Endothelial cell (in vitro differentiated cells): ENCODE measurements around the gene NKAIN2. TPM values are rescaled to one million over a fixed set of nuclear protein-coding genes. Genes with fewer than 3 reads are reported as not detected.

Experiments
- DNase-seq: peaks from one replicate; pipeline ENCODE4 v3.0.0; 2021; ENCODE audit warnings: low spot score
- H3K27ac Mint-ChIP-seq: one replicate; pipeline ENCODE4 v1.8.0; 2021; ENCODE audit warnings: mixed read lengths, inconsistent platforms; ENCODE audit not compliant: unreplicated experiment
- H3K27me3 Mint-ChIP-seq: one replicate; pipeline ENCODE4 v1.8.0; 2021; ENCODE audit warnings: mild to moderate bottlenecking, moderate library complexity, mixed read lengths, inconsistent platforms; ENCODE audit not compliant: unreplicated experiment
- H3K36me3 Mint-ChIP-seq: one replicate; pipeline ENCODE4 v1.8.0; 2021; ENCODE audit warnings: mild to moderate bottlenecking, low read depth, mixed read lengths, inconsistent platforms; ENCODE audit not compliant: unreplicated experiment
- H3K4me1 Mint-ChIP-seq: one replicate; pipeline ENCODE4 v1.8.0; 2021; ENCODE audit warnings: mild to moderate bottlenecking, mixed read lengths, inconsistent platforms; ENCODE audit not compliant: unreplicated experiment
- H3K4me3 Mint-ChIP-seq: one replicate; pipeline ENCODE4 v1.8.0; 2021; ENCODE audit warnings: mild to moderate bottlenecking, mixed read lengths, inconsistent platforms; ENCODE audit not compliant: unreplicated experiment
- H3K9me3 Mint-ChIP-seq: one replicate; pipeline ENCODE4 v1.8.0; 2021; ENCODE audit warnings: mixed read lengths, inconsistent platforms; ENCODE audit not compliant: unreplicated experiment
- total RNA-seq: library from RNA; stranded (reverse); fragmentation: NEBNext Ultra II Directional; extraction: Animal tissue kit (Norgen Biotek cat#: 25700); gene quantifications from one replicate; pipeline ENCODE4 v1.2.1, GENCODE V29; 2021; ENCODE audit not compliant: unreplicated experiment
- TF ChIP-seq, protein P1 (sequence below): fragments of 200-600 bp; sonication (generic); IDR thresholded peaks from one replicate; pipeline ENCODE4 v1.5.0; 2021; ENCODE audit warnings: antibody characterized with exemption; ENCODE audit not compliant: unreplicated experiment

Gene NKAIN2
- total RNA-seq, 1 donor from 2014 or later: 9.5 TPM

DNA sequence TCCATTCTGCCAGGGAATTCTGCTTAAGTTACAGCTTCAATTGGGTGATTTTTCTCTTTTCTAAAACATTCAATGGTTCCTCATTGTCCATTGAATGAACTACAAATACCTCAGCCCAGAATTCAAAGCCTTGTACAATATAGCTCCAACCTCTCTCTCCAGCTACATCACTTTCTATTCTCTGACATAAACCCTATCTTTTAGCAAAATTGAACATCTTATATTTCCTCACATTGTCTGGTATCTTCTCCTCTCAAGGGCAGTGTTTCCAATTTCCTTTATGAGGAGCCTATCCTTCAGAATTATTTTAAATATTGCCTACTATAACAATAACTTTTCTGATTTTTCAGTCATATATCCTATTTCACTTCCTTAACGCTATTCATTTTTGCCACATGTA is 955.0 kb downstream of the NKAIN2 start:
- Mint-ChIP-seq H3K9me3 (no peaks in the 10 kb centered on the region), H3K4me1 (no peaks in the 10 kb centered on the region), H3K27me3 (no peaks in the 10 kb centered on the region), H3K27ac (no peak overlapping the region), H3K36me3 (no peaks in the 10 kb centered on the region), H3K4me3 (no peak overlapping the region)
- TF ChIP-seq, protein P1, sequence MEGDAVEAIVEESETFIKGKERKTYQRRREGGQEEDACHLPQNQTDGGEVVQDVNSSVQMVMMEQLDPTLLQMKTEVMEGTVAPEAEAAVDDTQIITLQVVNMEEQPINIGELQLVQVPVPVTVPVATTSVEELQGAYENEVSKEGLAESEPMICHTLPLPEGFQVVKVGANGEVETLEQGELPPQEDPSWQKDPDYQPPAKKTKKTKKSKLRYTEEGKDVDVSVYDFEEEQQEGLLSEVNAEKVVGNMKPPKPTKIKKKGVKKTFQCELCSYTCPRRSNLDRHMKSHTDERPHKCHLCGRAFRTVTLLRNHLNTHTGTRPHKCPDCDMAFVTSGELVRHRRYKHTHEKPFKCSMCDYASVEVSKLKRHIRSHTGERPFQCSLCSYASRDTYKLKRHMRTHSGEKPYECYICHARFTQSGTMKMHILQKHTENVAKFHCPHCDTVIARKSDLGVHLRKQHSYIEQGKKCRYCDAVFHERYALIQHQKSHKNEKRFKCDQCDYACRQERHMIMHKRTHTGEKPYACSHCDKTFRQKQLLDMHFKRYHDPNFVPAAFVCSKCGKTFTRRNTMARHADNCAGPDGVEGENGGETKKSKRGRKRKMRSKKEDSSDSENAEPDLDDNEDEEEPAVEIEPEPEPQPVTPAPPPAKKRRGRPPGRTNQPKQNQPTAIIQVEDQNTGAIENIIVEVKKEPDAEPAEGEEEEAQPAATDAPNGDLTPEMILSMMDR: no peak
- no peak for DNase-seq

DNA sequence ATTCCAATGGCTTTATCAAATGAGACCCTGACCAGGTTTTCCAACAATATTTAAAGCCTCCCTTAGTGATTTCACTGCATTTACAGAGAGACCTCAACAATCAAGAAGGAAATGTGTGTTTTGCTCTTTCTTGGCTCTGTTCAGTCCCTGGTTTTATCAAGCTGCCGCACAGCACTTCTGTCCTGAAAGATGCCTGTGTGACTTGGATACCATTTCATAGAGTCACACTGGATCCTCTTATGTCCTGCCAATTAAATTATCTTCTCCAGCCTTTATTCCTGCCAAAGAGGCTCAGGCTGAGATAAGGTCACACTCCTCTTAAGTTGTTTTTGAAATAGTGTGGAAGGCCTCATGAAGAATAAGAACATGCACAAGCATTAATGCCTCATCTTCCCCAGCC is 961.6 kb downstream of the NKAIN2 start:
- no peak overlapping the region for H3K27ac Mint-ChIP-seq
- H3K4me1 Mint-ChIP-seq: peaks cover 3% of the 10 kb centered on the region
- peaks cover 4% of the 10 kb centered on the region for H3K27me3 Mint-ChIP-seq
- no peaks in the 10 kb centered on the region for H3K36me3 Mint-ChIP-seq
- H3K9me3 Mint-ChIP-seq: no peaks in the 10 kb centered on the region
- TF ChIP-seq, protein P1: no peak
- no peak for DNase-seq
- no peak overlapping the region for H3K4me3 Mint-ChIP-seq

DNA sequence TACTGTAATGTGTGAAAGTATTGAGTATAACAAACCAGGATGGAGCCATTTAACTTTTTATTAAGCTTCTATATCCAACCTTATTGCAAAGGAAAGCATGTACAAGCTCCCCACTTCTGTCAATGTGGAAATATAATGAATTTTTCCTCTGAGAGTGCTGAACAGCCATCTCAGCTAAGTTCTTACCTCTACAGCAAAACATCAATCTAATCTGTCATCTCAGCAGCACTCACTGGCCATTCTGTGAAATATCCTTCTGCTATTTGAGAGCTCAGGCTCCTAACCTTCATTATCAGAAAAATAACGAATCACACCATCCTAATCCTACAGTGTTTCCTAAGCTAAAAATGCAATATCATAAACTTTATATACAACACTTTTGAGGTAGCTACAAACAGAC is 964.6 kb downstream of the NKAIN2 start:
- no peak overlapping the region for H3K27ac Mint-ChIP-seq
- H3K27me3 Mint-ChIP-seq: peaks cover 4% of the 10 kb centered on the region
- H3K4me1 Mint-ChIP-seq: peaks cover 6% of the 10 kb centered on the region
- H3K36me3 Mint-ChIP-seq: no peaks in the 10 kb centered on the region
- DNase-seq: no peak
- no peak overlapping the region for H3K4me3 Mint-ChIP-seq
- TF ChIP-seq, protein P1: no peak
- H3K9me3 Mint-ChIP-seq: no peaks in the 10 kb centered on the region

- H3K4me3 Mint-ChIP-seq: no peak overlapping the region
- no peaks in the 10 kb centered on the region for H3K36me3 Mint-ChIP-seq
- TF ChIP-seq, protein P1: no peak
- H3K4me1 Mint-ChIP-seq: peaks cover 6% of the 10 kb centered on the region
- H3K9me3 Mint-ChIP-seq: no peaks in the 10 kb centered on the region
- no peak for DNase-seq
- H3K27ac Mint-ChIP-seq: no peak overlapping the region
- peaks cover 4% of the 10 kb centered on the region for H3K27me3 Mint-ChIP-seq
Measured at GRCh38 chr6:124769811-124770544, 966.3 kb downstream of the NKAIN2 start.

GRCh38 chr6:124770784-124771183 is 967.1 kb downstream of the NKAIN2 start:
- Mint-ChIP-seq H3K36me3 (no peaks in the 10 kb centered on the region), H3K4me1 (peaks cover 6% of the 10 kb centered on the region), H3K4me3 (no peak overlapping the region), H3K9me3 (no peaks in the 10 kb centered on the region), H3K27ac (no peak overlapping the region), H3K27me3 (peaks cover 2% of the 10 kb centered on the region)
- DNase-seq: no peak
- TF ChIP-seq, protein P1: no peak
